ENCODE measurements around the gene LHX5.

LHX5 gene

GRCh38 chr12:113464852-113465719 is 6.6 kb downstream of the LHX5 start:
- DNase-seq, result no peak

- no peak for DNase-seq
These were observed 7.3 kb downstream of the LHX5 start for GRCh38 chr12:113464452-113464775.

DNA sequence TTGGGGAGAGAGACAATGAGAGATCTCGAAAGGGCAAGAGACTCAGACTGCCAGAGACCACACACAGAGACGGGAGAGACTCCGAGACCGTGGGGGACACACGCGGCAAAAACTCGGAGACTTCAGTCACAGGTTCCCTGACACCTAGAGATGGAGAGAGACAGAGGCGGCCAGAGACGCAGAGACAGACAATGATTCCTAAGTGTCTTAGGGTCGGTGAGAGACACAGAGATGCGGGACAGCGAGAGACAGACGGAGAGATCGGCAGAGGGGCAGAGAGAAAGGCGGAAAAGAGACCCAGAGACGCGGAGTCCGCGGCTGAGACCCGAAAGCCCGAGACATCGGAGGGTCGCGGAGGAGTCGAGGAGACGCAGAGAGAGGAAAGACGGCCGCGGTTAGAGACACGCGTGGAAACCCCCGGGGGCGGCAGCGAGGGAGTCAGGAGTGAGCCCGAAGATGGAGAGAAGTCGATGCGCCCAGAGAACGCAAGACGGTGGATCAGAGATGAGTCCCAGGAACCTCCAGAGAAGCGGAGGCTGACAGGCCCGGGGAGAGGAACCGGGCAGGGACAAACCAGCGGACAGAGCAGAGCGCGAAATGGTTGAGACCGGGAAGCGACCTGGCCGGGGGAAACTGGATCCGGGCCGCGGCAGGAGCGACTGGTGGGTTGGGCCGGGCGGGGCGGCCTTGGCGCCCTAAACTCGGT is 7.8 kb downstream of the LHX5 start:
- no peak for DNase-seq

DNA sequence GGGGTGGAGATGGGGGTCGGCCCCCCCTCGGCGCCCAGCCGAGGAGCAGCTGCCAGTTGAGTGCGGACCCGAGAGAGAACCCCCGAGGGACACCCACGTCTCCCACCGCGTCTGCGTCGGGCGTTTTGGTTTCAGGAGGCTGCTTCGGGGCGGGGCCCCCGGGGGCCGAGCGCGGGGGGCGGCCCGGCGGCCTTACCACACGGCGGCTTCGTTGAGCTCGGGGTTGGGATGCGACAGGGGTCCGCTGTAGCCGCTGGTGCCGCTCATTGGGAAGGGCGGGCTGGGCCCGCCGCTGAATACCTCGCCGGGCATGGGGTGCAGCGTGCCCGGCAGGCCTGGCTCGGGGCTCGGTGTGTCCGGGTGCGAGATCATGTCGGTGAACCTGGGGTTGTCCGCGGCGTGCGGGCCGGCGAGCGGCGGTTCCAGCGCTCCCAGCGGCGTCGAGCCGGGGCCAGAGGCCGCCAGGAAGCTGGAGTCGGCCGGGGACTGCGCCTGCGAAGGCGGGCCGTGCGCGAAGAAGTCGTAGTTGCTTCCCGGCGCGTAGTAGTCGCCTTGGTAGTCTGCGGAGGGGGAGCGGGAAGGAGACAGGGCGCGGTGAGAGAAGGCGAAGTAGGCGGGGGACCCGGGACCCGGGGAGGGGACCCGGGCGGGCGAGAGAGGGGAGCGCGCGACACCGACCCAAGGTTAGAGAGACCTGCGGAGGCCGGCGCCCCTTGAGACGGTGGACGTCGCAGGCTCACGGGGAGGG is 8.5 kb downstream of the LHX5 start:
- DNase-seq, result no peak

DNA sequence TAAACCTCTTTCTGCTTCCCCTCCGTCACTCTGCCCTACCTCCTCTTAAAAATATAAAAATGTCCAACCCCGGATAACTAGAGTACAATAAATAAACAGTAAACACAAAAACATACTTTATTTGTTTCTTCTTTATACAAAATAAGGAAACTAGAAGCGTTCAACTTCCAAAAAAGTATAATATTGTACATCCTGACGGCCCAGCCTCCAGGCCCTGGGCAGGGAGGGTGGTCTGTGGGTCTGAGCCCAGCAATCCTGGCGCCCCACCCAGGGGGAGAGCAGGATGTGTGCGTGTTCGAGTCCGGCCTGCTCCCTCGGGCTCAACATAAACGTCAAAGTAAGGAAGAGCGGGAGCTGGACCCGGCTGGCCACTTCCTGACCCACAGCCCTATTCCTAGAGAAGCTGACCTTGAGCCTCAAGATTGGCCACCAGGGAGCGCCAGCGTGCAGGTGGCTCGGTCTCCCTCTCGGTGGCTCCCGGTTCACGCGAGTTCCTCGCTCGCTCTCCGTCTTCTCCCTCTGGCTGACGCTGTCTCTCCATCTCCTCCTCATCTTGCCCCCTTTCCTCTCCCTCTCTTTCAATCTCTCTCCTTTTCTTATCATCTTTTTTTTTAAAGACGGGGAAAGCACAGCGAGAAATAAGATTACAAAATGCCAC is 9.4 kb downstream of the LHX5 start:
- peak; percentile 64 for DNase-seq

DNA sequence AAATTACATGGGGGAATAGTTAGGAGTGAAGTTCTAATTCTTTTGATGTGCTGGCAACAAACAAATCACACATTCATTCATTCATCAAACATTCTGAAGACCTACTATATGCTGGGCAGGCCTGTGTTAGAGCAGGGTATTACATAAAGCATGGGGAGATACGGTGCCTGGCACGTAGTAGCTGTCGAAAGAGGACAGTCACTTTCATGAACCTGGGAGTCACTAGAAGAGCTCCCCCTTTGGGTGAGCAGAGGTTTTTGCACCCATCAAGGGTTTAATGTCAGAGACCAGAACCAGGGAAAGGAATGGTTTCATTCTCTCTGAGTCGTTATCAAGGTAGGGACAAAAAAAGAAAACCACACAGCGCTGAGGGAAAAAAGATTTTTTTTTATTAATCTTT is 10.0 kb downstream of the LHX5 start:
- DNase-seq, result no peak

GRCh38 chr12:113459981-113460380 is 11.7 kb downstream of the LHX5 start:
- DNase-seq, result no peak

GRCh38 chr12:113457710-113458109 is 14.0 kb downstream of the LHX5 start:
- no peak for DNase-seq

GRCh38 chr12:113457185-113457584 is 14.5 kb downstream of the LHX5 start:
- no peak for DNase-seq

DNA sequence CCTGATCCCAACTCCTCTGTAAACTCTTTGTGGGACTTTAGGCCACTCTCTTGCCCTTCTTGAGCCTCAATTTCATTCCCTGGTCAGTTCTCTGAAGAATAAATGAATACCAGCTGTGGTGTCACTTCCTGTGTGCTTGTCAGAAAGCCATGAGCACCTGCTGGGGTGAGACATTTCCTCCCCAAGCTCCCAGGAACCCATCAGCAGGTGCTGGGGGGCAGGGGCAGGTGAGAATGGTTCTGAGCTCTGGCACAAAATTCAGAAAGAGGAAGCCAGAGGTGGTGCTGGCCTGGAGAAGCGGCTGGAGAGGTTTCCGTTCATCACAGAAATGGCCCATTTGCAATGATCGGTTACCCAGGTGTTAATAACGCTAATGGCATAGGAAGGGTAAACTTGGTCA is 14.9 kb downstream of the LHX5 start:
- no peak for DNase-seq

GRCh38 chr12:113456199-113456598 is 15.5 kb downstream of the LHX5 start:
- DNase-seq, result no peak

GRCh38 chr12:113453330-113453729 is 18.3 kb downstream of the LHX5 start:
- DNase-seq, result no peak

DNA sequence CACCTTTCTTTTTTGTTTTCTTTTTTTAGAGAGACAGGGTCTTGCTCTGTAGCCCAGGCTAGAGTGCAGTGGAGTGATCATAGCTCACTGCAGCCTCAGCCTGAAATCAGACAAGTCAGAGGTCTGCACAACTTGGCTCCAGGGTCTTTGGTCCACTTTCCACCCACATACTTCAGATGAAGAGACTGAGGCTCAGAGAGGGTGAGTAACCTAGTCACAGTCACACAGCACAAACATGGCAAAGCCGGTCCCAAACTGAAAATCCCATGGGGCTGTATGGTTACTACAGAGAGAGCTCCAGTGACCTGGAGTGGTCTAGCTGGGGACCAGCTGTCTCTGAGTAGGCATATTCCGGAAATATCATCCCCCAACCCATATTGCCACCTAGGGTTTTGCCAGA is 19.2 kb downstream of the LHX5 start:
- DNase-seq, result no peak

DNA sequence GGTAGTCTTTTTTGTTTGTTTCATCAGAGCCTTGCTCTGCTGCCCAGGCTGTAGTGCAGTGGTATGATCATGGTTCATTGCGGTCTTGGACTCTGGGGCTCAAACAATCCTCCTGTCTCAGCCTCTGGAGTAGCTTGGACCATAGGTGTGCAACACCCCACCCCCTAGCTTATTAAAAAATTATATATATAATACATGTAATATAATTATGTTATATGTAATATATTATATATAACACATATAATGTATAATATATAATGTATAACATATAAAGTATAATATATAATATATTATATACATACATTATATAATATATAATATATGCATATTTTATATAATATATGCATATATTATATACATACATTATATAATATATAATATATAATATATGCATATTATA is 21.8 kb downstream of the LHX5 start:
- DNase-seq, result no peak

GRCh38 chr12:113449299-113449698 is 22.4 kb downstream of the LHX5 start:
- DNase-seq, result no peak

DNA sequence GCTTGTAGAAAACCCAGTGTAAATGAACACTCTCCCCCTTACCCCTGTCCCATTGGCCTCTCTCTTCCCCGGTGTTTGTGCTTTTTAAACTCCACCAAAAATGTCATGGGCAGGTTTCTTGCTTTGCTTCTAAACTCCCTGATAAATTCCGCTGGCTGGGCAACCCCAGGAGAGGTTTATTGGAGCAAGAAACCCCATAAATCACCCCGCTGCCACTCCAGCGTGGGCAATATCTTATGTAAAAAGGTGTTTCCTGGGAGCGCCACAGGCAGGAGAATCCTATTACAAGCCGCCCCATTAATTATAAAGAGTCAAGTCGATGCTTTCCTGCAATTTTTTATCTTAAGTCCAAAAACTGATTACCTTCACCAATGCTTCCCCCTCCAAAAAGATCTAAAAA is 22.8 kb downstream of the LHX5 start:
- no peak for DNase-seq

DNA sequence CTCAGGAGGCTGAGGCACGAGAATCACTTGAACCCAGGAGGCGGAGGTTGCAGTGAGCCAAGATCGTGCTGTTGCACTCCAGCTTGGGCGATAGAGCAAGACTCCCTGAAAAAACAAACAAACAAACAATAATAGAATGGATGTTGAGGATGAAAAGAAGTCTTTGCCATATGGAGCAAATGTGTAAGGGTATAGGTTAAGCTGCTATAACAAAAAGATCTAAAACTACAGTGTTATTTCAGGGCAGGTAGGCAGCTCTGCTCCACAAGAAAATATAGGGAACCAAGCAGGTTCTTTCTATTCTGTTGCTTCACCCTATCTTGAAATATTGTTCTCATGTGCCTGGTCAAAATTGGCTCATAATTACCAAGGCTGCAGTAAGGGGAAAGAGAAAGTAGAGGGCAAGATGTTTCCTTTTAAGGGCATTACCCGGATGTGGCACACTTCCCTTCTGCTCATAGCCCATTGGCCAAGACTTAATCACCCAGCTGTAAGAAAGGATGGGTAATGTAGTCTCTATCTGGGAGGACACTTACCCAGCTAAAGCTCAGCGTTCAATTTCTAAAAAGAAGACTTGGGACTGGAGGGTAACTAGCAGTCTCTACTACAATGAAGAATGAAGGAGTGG is 26.0 kb downstream of the LHX5 start:
- no peak for DNase-seq

DNA sequence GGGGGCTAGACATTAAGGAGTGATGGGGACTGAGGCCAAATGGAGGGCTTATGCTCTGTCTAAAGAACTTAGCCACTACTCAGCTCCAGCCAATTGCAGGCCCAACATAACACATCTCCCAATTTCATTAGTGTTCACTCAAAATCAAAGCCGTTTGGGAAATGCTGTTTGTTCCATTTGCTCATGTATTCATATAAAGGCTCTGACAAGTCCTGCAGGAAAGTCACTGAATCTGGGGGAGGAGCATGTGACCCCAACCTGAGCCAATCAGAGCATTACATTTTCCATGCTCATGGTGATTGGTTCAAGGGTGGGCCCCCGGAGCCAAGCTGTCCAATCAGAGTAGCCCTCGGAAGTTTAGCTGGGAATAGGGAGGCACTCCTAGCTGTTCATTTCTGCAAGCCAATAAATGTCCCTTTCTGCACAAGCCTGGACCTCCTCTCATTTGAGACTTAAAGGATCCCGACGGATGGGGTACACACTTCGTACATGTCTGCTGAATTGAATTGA is 28.6 kb downstream of the LHX5 start:
- DNase-seq, result no peak

DNA sequence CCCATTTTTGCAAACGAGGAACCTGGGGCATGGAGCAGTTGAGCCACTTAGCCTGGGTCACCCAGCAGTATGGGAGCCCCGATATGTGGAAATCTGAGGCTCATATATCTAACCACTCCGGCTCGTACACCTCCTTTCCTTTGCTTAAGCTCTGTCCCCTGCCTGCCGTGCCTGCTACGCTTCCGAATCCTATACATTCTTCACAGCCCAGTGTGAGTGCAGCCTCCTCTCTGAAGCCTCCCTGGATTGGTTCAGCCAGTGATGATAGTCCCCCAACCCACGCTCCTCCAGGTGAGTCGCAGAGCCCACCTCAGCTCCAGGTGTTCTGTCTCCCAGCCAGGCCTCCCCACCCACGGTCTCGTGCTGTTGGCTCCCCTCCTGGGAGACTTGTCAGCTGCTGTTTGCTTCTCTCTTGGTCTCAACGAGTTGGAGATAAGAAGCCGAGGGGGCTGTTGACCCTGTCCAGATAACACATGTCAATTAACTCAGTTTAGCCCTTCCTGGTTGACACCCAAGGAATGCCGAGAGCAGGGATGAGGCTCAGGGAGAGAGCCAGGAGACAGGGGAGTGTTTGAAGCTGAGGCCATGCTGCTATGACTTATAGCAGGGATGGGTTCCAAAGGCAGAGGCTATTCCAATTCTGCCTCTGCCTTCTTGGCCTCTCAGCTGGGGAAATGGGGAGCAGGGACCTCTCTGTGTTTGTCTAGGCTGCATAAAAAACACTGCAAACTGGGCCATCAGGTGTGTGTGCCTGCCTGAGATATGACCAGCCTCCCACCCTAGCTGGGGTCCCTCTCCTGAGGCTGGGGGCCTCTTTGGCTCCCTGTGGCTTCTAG is 30.5 kb downstream of the LHX5 start:
- no peak for DNase-seq

GRCh38 chr12:113440336-113440735 is 31.3 kb downstream of the LHX5 start:
- no peak for DNase-seq

- no peak for DNase-seq
These were observed 32.1 kb downstream of the LHX5 start for GRCh38 chr12:113439606-113440030.

DNA sequence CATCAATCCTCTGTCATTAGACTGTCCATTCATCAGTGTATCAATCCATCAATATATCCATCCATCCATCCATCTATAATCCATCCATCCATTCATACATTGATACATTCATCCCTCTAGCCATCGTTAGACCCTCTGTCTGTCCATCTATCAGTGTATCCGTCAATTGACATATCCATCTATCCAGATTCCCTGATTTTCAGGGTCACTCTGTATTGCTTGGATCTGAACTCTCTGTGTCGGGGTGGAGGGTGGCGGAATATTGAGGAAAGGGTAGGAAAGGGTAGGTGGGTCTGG is 32.4 kb downstream of the LHX5 start:
- no peak for DNase-seq

Data from CD4-positive, alpha-beta T cell treated with Interleukin-10 for 1 hour (primary cell).